ENCODE results near the gene RPL36. TPM values are rescaled to one million over a fixed set of nuclear protein-coding genes. Genes with fewer than 3 reads are reported as not detected.

The RPL36 gene
- total RNA-seq, 6 donors from 2014 or later, result 290 to 626 (median 442) TPM

DNA sequence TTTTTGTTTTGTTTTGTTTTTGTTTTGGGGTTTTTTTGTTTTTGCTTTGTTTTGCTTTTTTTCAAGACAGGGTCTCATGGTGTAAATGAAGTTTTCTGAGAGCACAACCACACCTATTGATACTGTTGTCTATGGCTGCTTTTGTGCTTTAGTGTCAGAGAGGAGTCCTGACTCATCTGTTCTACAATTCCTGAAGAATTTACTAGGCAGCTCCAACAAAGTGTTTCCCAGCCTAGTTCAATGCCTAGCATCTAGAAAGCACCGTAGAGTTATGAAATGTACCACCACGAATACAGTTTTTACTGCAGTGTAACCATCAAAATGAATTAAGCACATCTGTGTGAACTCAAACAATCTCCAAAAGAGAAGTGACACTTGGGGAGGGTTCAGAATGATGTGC is 46.1 kb upstream of the RPL36 start:
- peaks cover 38 to 77% (median 56%) of the 10 kb centered on the region in 4 donors for H3K36me3 ChIP-seq
- 84 to 86% methylated on average over 2 of the region's 2 CpGs for WGBS, 2 donors

GRCh38 chr19:5645409-5645808 is 44.7 kb upstream of the RPL36 start:
- H3K27ac ChIP-seq, result no peak overlapping the region
- no peak overlapping the region for H3K4me3 ChIP-seq
- ATAC-seq (ENCODE audit: low FRiP score in 2 of 2), result no peak
- no peaks in the 10 kb centered on the region for H3K27me3 ChIP-seq
- TF ChIP-seq POLR2A (IDR thresholded peaks at IDR 0.05) (no peak), CTCF (IDR thresholded peaks at IDR 0.05) (no peak), EP300 (IDR thresholded peaks at IDR 0.05) (no peak), POLR2AphosphoS5 (IDR thresholded peaks at IDR 0.05) (no peak)
- 84 to 93% methylated on average over 5 of the region's 5 CpGs for WGBS, 2 donors
- H3K36me3 ChIP-seq, result peaks cover 46 to 87% (median 64%) of the 10 kb centered on the region in 4 donors
- H3K4me1 ChIP-seq, result peaks cover 0 to 10% (median 0%) of the 10 kb centered on the region in 4 donors
- H3K9me3 ChIP-seq, result no peaks in the 10 kb centered on the region
- DNase-seq, result no peak

More for the DNA sequence above, 46.1 kb upstream of the RPL36 start:
- Histone ChIP-seq H3K9me3 (no peaks in the 10 kb centered on the region), H3K4me1 (peaks cover 0 to 10% (median 0%) of the 10 kb centered on the region in 4 donors), H3K4me3 (no peak overlapping the region), H3K27me3 (no peaks in the 10 kb centered on the region), H3K27ac (no peak overlapping the region)
- DNase-seq (no peak), ATAC-seq (ENCODE audit: low FRiP score in 2 of 2) (no peak)
- TF ChIP-seq POLR2AphosphoS5 (IDR thresholded peaks at IDR 0.05) (no peak), CTCF (IDR thresholded peaks at IDR 0.05) (no peak), POLR2A (IDR thresholded peaks at IDR 0.05) (no peak), EP300 (IDR thresholded peaks at IDR 0.05) (no peak)

DNA sequence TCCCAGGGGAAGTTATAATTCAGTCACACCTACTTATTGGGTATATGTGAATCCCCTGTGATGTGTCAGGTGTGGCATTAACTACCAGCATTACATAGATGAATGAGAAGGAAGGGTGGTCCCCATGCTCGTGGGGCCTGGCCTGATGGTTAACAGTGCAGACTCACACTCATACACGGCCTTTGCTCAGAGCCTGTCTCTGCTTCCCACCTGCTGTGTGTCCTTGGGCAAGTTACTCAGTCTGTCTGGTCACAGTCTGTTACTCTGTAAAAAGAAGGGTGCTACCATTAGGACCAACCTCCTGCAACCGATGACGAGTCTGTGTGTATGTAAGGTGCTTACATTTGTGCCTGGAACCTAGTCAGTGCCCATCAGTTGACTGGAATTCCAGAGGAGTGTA is 43.4 kb upstream of the RPL36 start:
- H3K4me1 ChIP-seq, result peaks cover 0 to 2% (median 0%) of the 10 kb centered on the region in 4 donors
- no peak overlapping the region for H3K4me3 ChIP-seq
- DNase-seq (no peak), ATAC-seq (ENCODE audit: low FRiP score in 2 of 2) (no peak)
- no peak overlapping the region for H3K27ac ChIP-seq
- H3K9me3 ChIP-seq, result no peaks in the 10 kb centered on the region
- H3K27me3 ChIP-seq, result no peaks in the 10 kb centered on the region
- 83 to 95% methylated on average over 4 of the region's 4 CpGs for WGBS, 2 donors
- TF ChIP-seq POLR2AphosphoS5 (IDR thresholded peaks at IDR 0.05) (no peak), POLR2A (IDR thresholded peaks at IDR 0.05) (no peak), EP300 (IDR thresholded peaks at IDR 0.05) (no peak), CTCF (IDR thresholded peaks at IDR 0.05) (no peak)
- peaks cover 59 to 92% (median 73%) of the 10 kb centered on the region in 4 donors for H3K36me3 ChIP-seq

- no peaks in the 10 kb centered on the region for H3K9me3 ChIP-seq
- WGBS, 2 donors, result 92 to 96% methylated on average over 9 to 10 of the region's 11 CpGs
- TF ChIP-seq CTCF (IDR thresholded peaks at IDR 0.05) (no peak), POLR2AphosphoS5 (IDR thresholded peaks at IDR 0.05) (no peak), POLR2A (IDR thresholded peaks at IDR 0.05) (no peak), EP300 (IDR thresholded peaks at IDR 0.05) (no peak)
- H3K4me3 ChIP-seq, result no peak overlapping the region
- DNase-seq (no peak), ATAC-seq (ENCODE audit: low FRiP score in 2 of 2) (no peak)
- H3K4me1 ChIP-seq, result no peaks in the 10 kb centered on the region
- H3K27me3 ChIP-seq, result no peaks in the 10 kb centered on the region
- H3K36me3 ChIP-seq, result peaks cover 67 to 92% (median 78%) of the 10 kb centered on the region in 4 donors
- no peak overlapping the region for H3K27ac ChIP-seq
Observed at GRCh38 chr19:5648464-5648863, 41.6 kb upstream of the RPL36 start.

DNA sequence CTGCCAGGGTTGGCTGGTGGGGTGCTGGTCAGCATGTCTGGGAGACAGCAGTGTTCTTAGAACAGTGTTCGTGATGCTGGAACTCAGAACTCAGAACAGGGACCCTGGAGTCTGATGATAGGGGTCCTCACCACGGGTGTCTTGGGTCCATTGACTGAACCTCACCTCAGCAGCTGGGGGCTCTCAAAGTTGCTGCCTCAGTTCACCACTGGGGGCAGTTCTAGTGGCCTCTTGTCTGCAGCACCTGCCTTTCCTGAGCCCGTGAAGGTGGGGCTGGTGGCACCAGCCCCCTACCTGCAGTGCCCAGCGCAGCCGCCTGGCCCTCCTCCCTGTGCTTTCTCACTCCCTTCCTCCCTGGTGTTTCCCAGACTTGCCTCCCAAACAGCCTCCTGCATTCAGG is 38.7 kb upstream of the RPL36 start:
- Histone ChIP-seq H3K9me3 (no peaks in the 10 kb centered on the region), H3K4me3 (no peak overlapping the region), H3K27ac (no peak overlapping the region), H3K36me3 (peaks cover 76 to 92% (median 83%) of the 10 kb centered on the region in 4 donors), H3K4me1 (no peaks in the 10 kb centered on the region), H3K27me3 (no peaks in the 10 kb centered on the region)
- TF ChIP-seq POLR2A (IDR thresholded peaks at IDR 0.05) (no peak), EP300 (IDR thresholded peaks at IDR 0.05) (no peak), POLR2AphosphoS5 (IDR thresholded peaks at IDR 0.05) (no peak), CTCF (IDR thresholded peaks at IDR 0.05) (no peak)
- WGBS, 2 donors, result 92 to 94% methylated on average over 3 to 5 of the region's 5 CpGs
- DNase-seq (no peak), ATAC-seq (ENCODE audit: low FRiP score in 2 of 2) (no peak)

Data from upper lobe of left lung (tissue), 6 donors.